Prostate gland (tissue), 2 donors: ENCODE results near the gene SPATA6L.

Source experiments
- CTCF ChIP-seq, 4 experiments: fragments of 200-600 bp in 2 of 4; fragments of 450-650 bp in 2 of 4; sonication (generic) in 2 of 4; IDR thresholded peaks; 1 replicate in 3 of 4; 2 replicates in 1 of 4; pipeline ENCODE4 v1.5.1; 2016 to 2019; ENCODE audit warnings: antibody characterized with exemption in 4 of 4, mild to moderate bottlenecking in 2 of 4, moderate library complexity in 2 of 4
- POLR2A ChIP-seq: fragments of 450-650 bp; IDR thresholded peaks from one replicate; pipeline ENCODE4 v1.6.1; 2016; ENCODE audit warnings: antibody characterized with exemption, mild to moderate bottlenecking

- TF ChIP-seq CTCF (IDR thresholded peaks at IDR 0.05) (no peak), POLR2A (no peak)
Observed at GRCh38 chr9:4575997-4576396, 90.3 kb downstream of the SPATA6L start.
